NCI-H1436 (cell line): ENCODE results near the gene MIR17HG.

Source experiments
- DNase-seq: peaks from one replicate; lab custom pipeline; 2025; lab: John Stamatoyannopoulos, UW

MIR17HG gene

GRCh38 chr13:91368676-91369440, 21.4 kb downstream of the MIR17HG start:
- DNase-seq = no peak

- no peak for DNase-seq
Observed at GRCh38 chr13:91369441-91369831, 21.9 kb downstream of the MIR17HG start.

DNA sequence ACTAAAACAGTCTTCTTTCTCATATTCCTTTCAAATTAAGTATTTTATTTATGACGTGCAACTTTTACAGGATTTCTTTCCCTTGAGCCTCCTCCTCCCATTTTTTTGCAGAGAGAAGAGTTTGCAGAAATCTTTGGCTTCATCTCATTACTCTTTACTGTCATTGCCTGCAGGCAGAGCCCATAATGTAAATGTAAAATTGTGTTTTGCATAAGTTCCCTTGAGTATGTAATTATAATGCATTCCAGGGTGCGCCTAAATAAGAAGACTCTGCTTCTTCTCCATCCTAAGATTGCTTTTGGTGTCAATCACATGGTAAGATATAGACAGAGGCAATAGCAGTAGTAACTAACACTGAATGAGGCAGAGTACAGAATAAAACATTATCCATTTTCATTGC, 23.0 kb downstream of the MIR17HG start:
- no peak for DNase-seq

DNA sequence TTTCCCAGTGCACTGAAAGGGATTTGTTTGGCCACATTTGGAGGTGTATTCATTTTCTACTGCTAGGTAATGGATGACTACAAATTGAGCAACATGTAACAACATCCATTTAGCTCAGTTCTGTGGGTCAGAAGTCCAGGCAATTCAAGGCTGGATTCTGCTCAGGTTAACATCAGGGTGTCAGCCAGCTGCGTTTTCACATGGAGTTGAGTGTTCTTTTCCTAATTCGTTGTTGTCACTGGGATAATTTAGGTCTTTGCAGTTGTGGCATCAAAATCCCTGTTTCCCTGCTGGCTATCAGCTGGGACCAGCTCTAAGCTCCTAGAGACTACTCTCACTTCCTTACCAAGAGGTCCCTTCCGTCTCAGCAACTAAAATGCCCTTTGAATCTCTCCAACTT, 25.4 kb downstream of the MIR17HG start:
- no peak for DNase-seq

- no peak for DNase-seq
Observed at GRCh38 chr13:91375116-91375729, 27.7 kb downstream of the MIR17HG start.

DNA sequence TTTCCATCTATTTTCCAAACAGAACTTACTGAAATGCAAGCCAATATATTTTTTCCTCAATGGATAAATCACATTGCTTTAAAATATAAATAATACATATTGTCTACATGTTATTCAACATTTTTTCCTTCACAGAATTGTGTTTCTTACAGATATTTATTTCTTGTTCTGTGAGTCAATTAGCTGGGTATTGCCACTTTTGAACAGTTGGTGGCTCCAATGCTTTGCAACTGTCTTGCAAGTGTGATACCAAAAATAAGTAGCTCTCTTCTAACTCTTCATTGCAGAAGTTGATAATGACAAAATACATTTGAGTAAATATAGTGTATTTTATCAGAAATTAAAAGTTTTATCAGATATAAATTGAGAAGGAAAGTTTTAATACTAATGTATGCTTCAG, 33.9 kb downstream of the MIR17HG start:
- DNase-seq = no peak

GRCh38 chr13:91383836-91384235, 36.3 kb downstream of the MIR17HG start:
- DNase-seq = no peak

DNA sequence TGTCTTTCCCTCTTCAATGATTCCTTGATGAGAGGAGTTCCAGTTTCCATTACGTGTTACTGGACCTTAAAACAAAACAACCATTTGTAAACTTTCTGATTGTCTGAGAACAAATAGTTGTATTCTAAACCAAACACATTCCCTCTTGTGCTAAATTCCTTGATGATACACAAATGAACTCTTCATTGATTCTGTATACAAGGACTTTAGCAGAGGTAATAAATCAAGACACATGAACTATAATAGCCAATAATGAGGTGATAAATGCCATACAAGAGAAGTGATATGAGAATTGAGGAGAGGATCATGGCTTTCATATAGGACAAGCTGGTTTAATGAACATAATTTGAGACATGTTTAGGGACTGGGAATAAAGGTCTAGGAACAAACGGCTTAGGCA, 37.4 kb downstream of the MIR17HG start:
- no peak for DNase-seq

- DNase-seq = no peak
Observed at GRCh38 chr13:91389186-91389585, 41.7 kb downstream of the MIR17HG start.

GRCh38 chr13:91397595-91397994, 50.1 kb downstream of the MIR17HG start:
- DNase-seq = no peak

GRCh38 chr13:91398413-91399188, 51.1 kb downstream of the MIR17HG start, which contains the start of gene GPC5:
Gene GPC5 (plus strand): TSS chr13:91398621.
- peak; percentile 52 for DNase-seq

GRCh38 chr13:91399189-91400062, 51.9 kb downstream of the MIR17HG start:
- no peak for DNase-seq

GRCh38 chr13:91400063-91400399, 52.5 kb downstream of the MIR17HG start:
- DNase-seq = no peak

GRCh38 chr13:91400671-91401070, 53.2 kb downstream of the MIR17HG start:
- DNase-seq = no peak

DNA sequence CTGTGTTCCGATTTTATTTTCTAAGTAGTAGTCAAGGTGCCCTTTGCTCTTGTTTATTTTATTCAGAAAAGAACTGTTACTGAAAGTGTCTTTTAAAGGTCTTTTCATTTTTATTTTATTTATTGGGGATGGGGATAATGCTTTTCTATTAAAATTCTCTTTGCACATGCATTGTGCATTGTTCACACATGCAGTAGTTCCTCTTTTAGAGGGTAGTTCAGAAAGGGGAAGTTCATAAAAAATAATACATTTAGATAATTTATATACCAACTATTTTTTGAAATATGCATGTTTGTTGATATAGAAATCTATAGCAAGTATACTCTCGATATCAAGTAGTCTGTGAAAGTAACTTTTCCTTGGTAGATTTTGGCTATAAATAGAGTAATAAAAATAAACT, 54.4 kb downstream of the MIR17HG start:
- no peak for DNase-seq
